ENCODE results near the gene ZNF442.
"Not testable (repeated sequence)": the region's sequence is repeated elsewhere in the genome, so short reads cannot be mapped to it uniquely, and the experiment has no call there.

Gene ZNF442

GRCh38 chr19:12325690-12326089 is 39.8 kb downstream of the ZNF442 start:
- Histone ChIP-seq H3K9me3 (ENCODE audit: control insufficient read depth, low read length) (peaks cover 14% of the 10 kb centered on the region), H3K4me3 (ENCODE audit: extremely low read depth, insufficient read depth, low read length, poor library complexity, severe bottlenecking) (no peak overlapping the region), H3K27ac (ENCODE audit: low read depth, low read length, severe bottlenecking) (no peak overlapping the region), H3K36me3 (ENCODE audit: control insufficient read depth, insufficient read depth, low read length) (peaks cover 3% of the 10 kb centered on the region), H3K4me1 (ENCODE audit: control insufficient read depth, insufficient read depth, low read length, poor library complexity, severe bottlenecking) (no peaks in the 10 kb centered on the region)

DNA sequence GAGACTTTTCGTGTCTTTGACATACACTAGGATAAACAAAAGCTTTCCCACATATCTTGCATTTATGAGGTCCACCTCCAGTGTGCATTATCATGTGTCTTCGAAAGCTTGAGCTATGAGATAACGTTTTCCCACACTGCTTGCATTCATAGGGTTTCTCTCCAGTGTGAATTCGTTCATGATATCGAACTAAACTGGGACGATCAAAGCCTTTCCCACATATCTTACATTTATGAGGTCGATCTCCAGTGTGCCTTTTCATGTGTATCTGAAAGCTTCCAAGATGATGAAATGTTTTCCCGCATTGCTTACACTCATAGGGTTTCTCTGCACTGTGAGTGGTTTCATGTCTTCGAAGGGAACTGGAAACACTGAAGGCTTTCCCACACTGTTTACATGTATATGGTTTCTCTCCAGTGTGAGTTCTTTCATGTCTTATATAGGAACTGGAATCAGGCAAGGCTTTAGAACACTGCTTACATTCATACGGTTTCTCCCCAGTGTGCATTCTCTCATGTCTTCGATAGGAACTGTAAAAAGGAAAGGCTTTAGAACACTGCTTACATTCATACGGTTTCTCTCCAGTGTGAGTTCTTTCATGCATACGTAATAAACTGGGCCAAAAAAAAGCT is 46.6 kb downstream of the ZNF442 start:
- Histone ChIP-seq H3K36me3 (ENCODE audit: control insufficient read depth, insufficient read depth, low read length) (peaks cover 18% of the 10 kb centered on the region), H3K27ac (ENCODE audit: low read depth, low read length, severe bottlenecking) (no peak overlapping the region), H3K4me1 (ENCODE audit: control insufficient read depth, insufficient read depth, low read length, poor library complexity, severe bottlenecking) (no peaks in the 10 kb centered on the region), H3K9me3 (ENCODE audit: control insufficient read depth, low read length) (peaks cover 28% of the 10 kb centered on the region), H3K4me3 (ENCODE audit: extremely low read depth, insufficient read depth, low read length, poor library complexity, severe bottlenecking) (no peak overlapping the region)
- 90 to 100% methylated on average over 12 to 13 of the region's 13 CpGs for WGBS, 2 experiments (ENCODE audit: insufficient coverage in 2 of 2)

DNA sequence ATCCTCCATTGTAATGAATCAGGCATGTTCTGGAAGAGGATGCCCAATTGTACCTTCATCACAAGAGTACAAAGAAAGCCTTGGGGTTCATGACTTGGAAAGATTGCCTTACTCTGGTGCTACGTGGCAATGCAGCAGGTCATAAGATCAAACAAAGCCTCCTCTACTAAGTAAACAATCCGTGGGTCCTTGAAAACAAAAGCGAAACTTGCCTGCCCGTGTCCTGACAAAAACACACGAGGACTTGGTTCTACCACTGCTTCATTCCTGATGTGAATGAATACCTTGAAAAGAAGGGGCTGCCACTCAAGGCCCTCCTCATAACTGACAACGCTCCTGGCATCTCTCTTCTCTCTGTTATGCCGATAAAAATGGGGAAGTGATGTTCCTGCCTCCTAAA is 50.9 kb downstream of the ZNF442 start:
- WGBS, 2 experiments (ENCODE audit: insufficient coverage in 2 of 2), result 86 to 88% methylated on average over 1 to 4 of the region's 7 CpGs

GRCh38 chr19:12308891-12309290 is 56.6 kb downstream of the ZNF442 start:
- peaks cover 13% of the 10 kb centered on the region for H3K9me3 ChIP-seq (ENCODE audit: control insufficient read depth, low read length)
- H3K36me3 ChIP-seq (ENCODE audit: control insufficient read depth, insufficient read depth, low read length); H3K4me1 ChIP-seq (ENCODE audit: control insufficient read depth, insufficient read depth, low read length, poor library complexity, severe bottlenecking); H3K27ac ChIP-seq (ENCODE audit: low read depth, low read length, severe bottlenecking); H3K4me3 ChIP-seq (ENCODE audit: extremely low read depth, insufficient read depth, low read length, poor library complexity, severe bottlenecking): not testable (repeated sequence)
- 95 to 96% methylated on average over 3 to 7 of the region's 12 CpGs for WGBS, 2 experiments (ENCODE audit: insufficient coverage in 2 of 2)

More for the DNA sequence above, 50.9 kb downstream of the ZNF442 start:
- no peak overlapping the region for H3K27ac ChIP-seq (ENCODE audit: low read depth, low read length, severe bottlenecking)
- H3K9me3 ChIP-seq (ENCODE audit: control insufficient read depth, low read length), result peaks cover 18% of the 10 kb centered on the region
- H3K4me3 ChIP-seq (ENCODE audit: extremely low read depth, insufficient read depth, low read length, poor library complexity, severe bottlenecking), result no peak overlapping the region
- no peaks in the 10 kb centered on the region for H3K4me1 ChIP-seq (ENCODE audit: control insufficient read depth, insufficient read depth, low read length, poor library complexity, severe bottlenecking)
- H3K36me3 ChIP-seq (ENCODE audit: control insufficient read depth, insufficient read depth, low read length), result peaks cover 13% of the 10 kb centered on the region
